ELF-1 (cell line): ENCODE measurements around the gene SRCIN1.
A peak's percentile ranks its signal among the peaks of the same experiment; 100 is the strongest.

ENCODE experiments used
- DNase-seq: peaks from one replicate; pipeline ENCODE4 v3.0.0-alpha.2; 2016; ENCODE audit warnings: low read depth, low spot score

The SRCIN1 gene

DNA sequence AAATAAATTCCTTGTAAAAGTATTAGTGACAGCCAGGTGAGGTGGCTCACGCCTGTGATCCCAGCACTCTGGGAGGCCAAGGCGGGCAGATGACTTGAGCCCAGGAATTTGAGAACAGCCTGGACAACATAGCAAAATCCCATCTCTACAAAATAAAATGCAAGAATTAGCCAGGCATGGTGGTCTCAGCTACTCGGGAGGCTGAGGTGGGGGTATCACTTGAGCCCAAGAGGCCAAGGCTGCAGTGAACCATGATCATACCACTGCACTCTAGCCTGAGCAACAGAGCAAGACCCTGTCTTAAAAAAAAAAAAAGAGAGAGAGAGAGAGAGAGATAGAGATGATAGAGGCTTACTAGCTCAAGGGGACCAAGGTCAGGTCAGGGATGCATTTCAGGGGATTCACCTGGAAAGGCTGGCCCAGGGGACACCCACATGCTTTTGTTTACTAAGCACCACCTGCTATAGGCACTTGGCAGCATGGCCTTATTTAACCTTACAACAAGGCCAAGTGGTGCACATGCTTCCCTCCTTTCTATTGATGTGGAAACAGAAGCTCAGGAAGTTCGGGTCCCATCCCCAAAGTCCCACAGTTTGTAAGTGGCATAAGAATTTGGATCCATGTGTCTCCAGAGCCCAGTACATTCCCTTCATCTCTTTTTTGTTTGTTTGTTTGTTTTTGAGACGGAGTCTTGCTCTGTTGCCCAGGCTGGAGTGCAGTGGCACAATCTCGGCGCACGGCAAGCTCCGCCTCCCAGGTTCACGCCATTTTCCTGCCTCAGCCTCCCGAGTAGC, 12.4 kb upstream of the SRCIN1 start:
- DNase-seq, result no peak

- DNase-seq, result peak; percentile 34
Observed at GRCh38 chr17:38617074-38617860, 11.5 kb upstream of the SRCIN1 start.

DNA sequence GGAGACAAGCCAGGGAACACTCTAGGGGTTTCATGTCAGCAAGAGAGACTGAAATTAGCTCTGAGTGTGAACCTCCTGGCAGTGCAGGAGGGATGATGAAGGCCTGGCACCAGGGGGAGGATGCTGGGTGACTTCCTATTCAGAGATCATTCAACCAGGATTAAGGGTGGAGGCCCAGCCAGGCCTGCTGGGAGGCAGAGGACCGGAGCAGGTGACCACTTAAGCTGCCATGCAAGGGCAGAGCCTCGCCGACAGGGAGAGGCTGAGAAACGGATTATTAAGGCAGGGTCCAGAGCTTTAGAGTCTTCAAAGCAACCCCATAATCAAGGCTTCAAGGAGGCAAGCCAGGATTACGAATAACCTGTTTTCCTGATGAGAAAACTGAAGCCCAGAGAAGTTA, 10.6 kb upstream of the SRCIN1 start:
- no peak for DNase-seq

- no peak for DNase-seq
Observed at GRCh38 chr17:38613981-38614779, 8.4 kb upstream of the SRCIN1 start.

DNA sequence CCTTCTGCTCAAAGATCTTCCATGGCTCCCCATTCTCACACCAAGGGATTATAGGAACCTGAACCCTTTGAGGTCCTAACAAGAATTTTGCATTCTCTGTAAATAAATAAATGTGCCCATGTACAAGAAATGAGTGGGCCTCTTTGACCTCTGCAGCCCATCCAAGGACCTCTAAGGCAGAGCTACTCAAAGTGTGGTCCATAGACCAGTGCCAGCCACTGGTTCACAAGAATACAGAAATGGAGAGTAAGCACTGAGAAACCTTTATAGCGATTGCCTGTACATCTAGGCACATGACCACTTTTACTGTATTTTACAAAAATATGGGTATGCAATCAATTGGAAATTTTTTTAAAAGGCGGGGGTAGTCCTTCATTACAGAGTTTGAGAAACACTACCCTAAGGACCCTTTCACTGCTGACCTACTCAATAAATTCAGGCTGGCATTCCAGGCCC, 7.8 kb upstream of the SRCIN1 start:
- DNase-seq, result no peak

GRCh38 chr17:38611872-38612376, 6.2 kb upstream of the SRCIN1 start:
- no peak for DNase-seq

- no peak for DNase-seq
Observed at GRCh38 chr17:38611070-38611786, 5.5 kb upstream of the SRCIN1 start.

GRCh38 chr17:38609280-38610031, 3.7 kb upstream of the SRCIN1 start:
- DNase-seq, result peak; percentile 98

- DNase-seq, result peak; percentile 29
Observed at GRCh38 chr17:38608648-38609047, 2.9 kb upstream of the SRCIN1 start.

- DNase-seq, result peak; percentile 75
Observed at GRCh38 chr17:38606646-38607611, 1.2 kb upstream of the SRCIN1 start.

GRCh38 chr17:38605411-38605840, 326 bp downstream of the SRCIN1 start:
- DNase-seq, result no peak

DNA sequence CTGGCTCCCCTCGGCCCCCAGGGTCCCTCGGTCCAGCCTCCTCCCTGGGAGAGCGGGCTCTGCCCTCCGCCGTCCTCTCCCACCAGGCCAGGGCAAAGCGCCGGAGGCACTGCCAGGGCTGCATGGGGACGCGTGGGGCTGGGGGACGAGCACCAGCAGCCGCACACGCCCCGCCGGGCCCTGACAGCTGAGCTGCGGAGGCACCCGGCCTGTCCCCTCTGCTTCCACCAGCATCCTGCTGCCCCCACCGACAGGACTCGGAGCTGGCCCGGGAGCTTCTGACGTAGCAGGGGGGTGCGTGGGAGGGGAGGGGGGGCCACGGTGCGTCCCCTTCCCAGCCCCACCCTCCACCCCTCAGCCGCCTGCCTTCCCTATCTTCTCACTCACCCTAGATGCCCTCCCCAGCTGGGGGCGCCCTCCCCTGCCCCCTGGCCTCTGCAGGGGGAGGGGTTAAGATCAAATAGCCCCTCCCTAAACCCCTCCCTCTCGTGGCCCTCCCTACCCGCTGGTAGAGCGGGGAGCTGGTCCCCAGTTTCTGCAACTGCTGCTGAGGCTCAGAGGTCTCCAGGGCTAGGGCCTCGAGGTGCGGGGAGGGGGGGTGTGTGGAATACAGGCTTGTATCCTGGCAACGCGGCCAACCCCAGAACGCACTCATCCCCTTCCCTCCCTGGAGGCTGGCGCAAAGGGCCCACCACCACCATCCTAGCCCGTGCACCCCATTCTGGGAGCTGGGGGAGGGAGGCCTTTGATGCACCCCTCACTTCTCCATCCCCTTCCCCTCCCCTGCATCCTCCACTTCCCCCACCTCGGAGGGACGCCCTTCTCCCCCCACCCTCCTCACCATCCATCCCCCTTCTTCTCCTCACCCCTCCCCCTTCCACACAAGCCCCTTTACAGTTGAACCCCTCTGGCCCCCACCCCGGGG, 1.0 kb downstream of the SRCIN1 start:
- DNase-seq, result peak; percentile 50

DNA sequence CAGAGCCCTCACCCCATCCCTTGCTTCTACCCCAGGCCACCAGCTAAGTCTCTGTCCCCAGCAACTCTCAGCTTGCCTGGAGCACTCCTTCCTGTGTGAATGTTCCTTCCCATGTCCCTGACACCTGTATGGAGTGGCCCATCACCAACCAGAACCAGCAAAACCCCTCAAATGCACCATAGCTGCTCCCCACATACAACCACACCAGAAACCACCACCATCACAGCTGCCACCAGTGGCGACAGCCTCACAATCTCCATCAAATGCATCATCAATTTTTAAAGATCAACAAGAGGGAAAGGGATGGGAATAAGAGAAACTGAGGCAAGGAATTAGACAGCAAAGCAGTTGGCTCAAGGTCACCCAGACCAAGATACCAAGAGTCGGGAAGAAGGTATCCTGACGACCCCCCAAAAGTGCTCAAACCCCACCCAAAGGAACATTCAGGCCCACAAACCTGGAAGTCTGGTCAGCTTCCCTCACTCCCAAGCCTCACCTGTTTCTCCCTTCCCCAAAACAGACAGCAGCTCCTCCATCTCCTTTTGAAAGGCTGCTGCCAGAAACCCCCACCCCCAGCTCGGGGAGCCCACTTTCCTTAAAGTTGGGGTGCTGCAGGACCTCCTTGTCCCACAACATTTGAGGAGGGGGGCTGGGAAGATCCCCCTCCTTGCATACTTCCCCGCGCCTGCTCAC, 1.8 kb downstream of the SRCIN1 start:
- DNase-seq, result no peak

GRCh38 chr17:38602956-38603785, 2.6 kb downstream of the SRCIN1 start:
- no peak for DNase-seq

DNA sequence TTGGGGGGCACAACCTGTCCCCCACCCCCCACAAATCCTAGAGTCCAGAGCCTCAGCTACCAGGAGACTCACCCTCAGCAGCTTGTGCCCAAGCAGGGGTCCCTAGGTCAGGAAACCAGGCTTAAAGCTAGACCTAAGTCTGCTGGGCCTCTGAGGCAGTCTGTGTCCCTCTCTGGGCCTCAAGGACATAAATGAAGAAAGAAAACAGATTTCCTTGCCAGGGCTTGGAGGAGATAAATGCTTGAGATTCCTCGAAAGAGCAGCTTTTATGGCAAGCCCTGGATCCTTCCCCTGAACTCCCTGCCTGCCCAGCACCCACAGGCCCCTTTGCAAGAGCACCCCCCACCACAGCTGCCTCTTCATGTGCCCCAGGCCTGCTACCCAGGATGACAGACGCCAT, 3.3 kb downstream of the SRCIN1 start:
- DNase-seq, result peak; percentile 30

DNA sequence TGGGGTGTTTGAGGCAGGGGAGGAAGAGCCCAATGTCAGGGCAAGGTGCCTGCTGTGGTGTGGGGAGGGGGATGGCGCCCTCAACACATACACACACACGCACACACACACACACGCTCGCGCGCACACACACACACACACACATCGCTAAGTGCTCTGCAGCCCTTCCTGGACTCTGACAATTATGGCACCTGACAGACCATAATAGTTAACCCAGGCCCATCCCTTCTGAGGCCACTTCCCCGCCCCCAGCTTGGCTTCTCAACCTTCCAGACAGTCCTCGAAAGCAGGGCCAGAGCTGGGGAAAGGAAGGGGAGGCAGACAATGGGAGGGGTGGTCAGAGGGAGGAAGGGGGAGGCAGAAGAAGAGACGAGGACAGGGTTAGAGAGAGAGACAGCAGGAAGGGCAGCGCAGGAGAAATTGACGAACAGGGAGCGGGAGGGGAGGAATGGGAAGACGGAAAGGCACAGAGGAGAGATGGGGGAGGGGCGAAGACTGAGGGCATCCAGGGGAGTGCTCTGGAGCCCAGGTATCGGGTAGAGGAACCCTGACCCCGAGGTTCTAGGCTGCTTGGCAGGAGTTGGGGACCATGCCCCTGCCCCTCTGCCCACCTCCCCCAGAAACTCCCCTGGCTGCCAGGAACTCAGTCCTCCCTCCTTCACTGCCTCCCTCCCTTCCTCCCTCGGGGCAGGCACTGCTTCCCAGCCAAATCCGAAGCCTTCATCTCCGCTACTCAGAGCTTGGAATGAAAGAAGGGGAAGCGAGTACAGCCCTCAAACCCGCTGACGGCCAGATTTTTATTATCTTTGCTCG, 4.0 kb downstream of the SRCIN1 start:
- peak; percentile 82 for DNase-seq
